Upper lobe of left lung (tissue), 4 donors: ENCODE results near the gene LZTS3.

Experiments
- EP300 ChIP-seq, 4 donors: sonication (generic); formaldehyde crosslinking; IDR thresholded peaks; one replicate each; pipeline ENCODE4 v1.5.1; 2017; ENCODE audit warnings: antibody characterized with exemption in 4 of 4, control low read depth in 2 of 4
- POLR2A ChIP-seq, 4 donors: fragments of 450-650 bp; IDR thresholded peaks; one replicate each; pipeline ENCODE4 v1.5.1; 2016 to 2017; ENCODE audit warnings: antibody characterized with exemption in 4 of 4, mild to moderate bottlenecking in 2 of 4
- POLR2AphosphoS5 ChIP-seq, 2 donors: sonication (generic); formaldehyde crosslinking; IDR thresholded peaks; one replicate each; pipeline ENCODE4 v1.5.1; 2017; ENCODE audit warnings: antibody characterized with exemption in 2 of 2
- TF ChIP-seq, protein P1 (sequence below), 6 experiments: fragments of 450-650 bp in 4 of 6; fragments of 200-600 bp in 2 of 6; sonication (generic) in 2 of 6; IDR thresholded peaks; one replicate each; pipeline ENCODE4 v1.5.1; 2016 to 2019; ENCODE audit warnings: antibody characterized with exemption in 6 of 6

DNA sequence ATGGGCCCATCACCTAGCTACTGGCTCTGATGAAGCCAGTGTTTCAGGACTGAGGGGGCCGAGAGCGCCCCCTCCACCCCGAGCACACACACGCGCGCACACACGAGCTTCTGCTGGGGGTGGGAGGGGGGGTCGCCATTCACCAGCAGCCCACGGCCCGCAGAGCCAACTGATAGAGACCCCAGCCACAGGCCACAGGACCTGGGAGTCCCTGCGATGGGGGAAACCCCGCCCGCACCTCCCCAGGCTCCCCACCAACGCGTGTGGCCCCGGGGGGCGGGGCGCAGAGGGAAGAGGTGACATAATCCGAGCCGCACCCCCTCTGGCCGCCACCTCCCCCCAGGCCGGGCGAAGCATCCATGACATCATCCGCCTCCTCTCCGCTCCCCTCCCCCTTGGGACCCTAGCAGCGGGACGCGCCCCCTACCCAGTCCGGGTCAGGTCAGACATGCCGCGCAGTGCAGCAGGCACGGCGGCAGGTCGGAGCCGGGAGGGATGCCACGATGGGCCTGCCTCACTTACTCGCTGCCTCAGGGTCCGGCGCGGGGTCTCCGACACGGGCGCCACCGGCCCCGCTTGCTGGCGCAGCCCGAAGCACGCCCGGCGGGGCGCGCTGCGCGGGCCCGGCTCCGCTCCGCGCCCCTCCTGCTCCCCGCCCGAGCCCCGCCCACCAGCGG, at the start of gene LZTS3:
- TF ChIP-seq POLR2A (IDR thresholded peaks at IDR 0.05) (peak in 3 of 4 donors; percentile 54 to 65 (median 57)), EP300 (IDR thresholded peaks at IDR 0.05) (no peak), POLR2AphosphoS5 (IDR thresholded peaks at IDR 0.05) (peak in 1 of 2 donors; percentile 14)
- TF ChIP-seq, protein P1, sequence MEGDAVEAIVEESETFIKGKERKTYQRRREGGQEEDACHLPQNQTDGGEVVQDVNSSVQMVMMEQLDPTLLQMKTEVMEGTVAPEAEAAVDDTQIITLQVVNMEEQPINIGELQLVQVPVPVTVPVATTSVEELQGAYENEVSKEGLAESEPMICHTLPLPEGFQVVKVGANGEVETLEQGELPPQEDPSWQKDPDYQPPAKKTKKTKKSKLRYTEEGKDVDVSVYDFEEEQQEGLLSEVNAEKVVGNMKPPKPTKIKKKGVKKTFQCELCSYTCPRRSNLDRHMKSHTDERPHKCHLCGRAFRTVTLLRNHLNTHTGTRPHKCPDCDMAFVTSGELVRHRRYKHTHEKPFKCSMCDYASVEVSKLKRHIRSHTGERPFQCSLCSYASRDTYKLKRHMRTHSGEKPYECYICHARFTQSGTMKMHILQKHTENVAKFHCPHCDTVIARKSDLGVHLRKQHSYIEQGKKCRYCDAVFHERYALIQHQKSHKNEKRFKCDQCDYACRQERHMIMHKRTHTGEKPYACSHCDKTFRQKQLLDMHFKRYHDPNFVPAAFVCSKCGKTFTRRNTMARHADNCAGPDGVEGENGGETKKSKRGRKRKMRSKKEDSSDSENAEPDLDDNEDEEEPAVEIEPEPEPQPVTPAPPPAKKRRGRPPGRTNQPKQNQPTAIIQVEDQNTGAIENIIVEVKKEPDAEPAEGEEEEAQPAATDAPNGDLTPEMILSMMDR (IDR thresholded peaks at IDR 0.05), result no peak
